ENCODE measurements around the gene MIOS.

MIOS gene

GRCh38 chr7:7566651-7567611 lies at the start of gene MIOS:
TSS of gene MIOS (plus strand) at chr7:7566884. CDS start at chr7:7572476, 5,592 bp downstream.
- ATAC-seq = peak; percentile 90
- Mint-ChIP-seq H3K9me3 (no peaks in the 10 kb centered on the region), H3K4me1 (peaks cover 31% of the 10 kb centered on the region), H3K4me3 (peak within 1 kb of the TSS in 1 of 2 donors; percentile 91), H3K27me3 (no peaks in the 10 kb centered on the region), H3K27ac (peak within 1 kb of the TSS; percentile 79 to 90)
- peak; percentile 84 to 86 for DNase-seq

- Mint-ChIP-seq H3K9me3 (no peaks in the 10 kb centered on the region), H3K4me1 (no peaks in the 10 kb centered on the region), H3K27ac (no peak overlapping the region), H3K27me3 (no peaks in the 10 kb centered on the region), H3K4me3 (no peak overlapping the region)
- no peak for ATAC-seq
- DNase-seq = no peak
Observed at GRCh38 chr7:7517754-7518153, 48.9 kb upstream of the MIOS start.

DNA sequence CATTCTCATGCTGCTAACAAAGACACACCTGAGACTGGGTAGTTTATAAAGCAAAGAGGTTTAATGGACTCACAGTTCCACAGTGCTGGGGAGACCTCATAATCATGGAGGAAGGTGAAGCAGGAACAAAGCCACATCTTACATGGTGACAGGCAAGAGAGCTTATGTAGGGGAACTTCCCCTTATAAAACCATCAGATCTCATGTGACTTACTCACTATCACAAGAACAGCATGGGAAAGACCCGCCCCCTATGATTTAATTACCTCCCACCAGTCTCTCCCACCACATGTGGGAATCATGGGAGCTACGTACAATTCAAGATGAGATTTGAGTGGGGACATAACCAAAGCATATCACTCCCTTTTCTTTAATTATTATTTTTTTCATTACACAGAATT lies 47.6 kb upstream of the MIOS start:
- H3K27me3 Mint-ChIP-seq = no peaks in the 10 kb centered on the region
- no peaks in the 10 kb centered on the region for H3K4me1 Mint-ChIP-seq
- DNase-seq = no peak
- H3K4me3 Mint-ChIP-seq = no peak overlapping the region
- peak overlapping the region in 1 of 2 donors; percentile 52 for H3K27ac Mint-ChIP-seq
- H3K9me3 Mint-ChIP-seq = no peaks in the 10 kb centered on the region
- no peak for ATAC-seq

- Mint-ChIP-seq H3K4me3 (no peak overlapping the region), H3K4me1 (no peaks in the 10 kb centered on the region), H3K9me3 (no peaks in the 10 kb centered on the region), H3K27me3 (no peaks in the 10 kb centered on the region), H3K27ac (peak overlapping the region in 1 of 2 donors; percentile 52)
- no peak for DNase-seq
- ATAC-seq = no peak
Observed at GRCh38 chr7:7519528-7519927, 47.2 kb upstream of the MIOS start.

DNA sequence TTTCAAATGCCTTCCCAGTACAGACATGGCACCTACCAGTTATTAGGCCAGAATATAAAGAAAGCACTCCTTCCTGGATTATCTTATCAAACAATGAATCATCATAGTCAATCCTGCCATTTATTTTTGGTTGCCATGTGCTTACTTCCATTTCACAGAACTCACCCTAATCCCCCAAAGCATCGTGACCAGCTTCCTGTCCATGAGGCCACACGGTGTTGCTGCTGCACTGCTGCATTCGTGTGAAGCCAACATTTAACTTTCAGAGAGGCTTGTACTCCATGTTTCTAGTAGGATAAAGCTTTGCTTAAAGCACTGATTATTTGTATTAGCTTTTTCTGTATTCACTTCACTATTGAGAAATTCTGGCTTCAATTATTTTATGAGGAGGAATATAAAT lies 45.4 kb upstream of the MIOS start:
- no peak for DNase-seq
- H3K27ac Mint-ChIP-seq = no peak overlapping the region
- H3K9me3 Mint-ChIP-seq = no peaks in the 10 kb centered on the region
- no peak for ATAC-seq
- H3K27me3 Mint-ChIP-seq = no peaks in the 10 kb centered on the region
- no peak overlapping the region for H3K4me3 Mint-ChIP-seq
- H3K4me1 Mint-ChIP-seq = no peaks in the 10 kb centered on the region

DNA sequence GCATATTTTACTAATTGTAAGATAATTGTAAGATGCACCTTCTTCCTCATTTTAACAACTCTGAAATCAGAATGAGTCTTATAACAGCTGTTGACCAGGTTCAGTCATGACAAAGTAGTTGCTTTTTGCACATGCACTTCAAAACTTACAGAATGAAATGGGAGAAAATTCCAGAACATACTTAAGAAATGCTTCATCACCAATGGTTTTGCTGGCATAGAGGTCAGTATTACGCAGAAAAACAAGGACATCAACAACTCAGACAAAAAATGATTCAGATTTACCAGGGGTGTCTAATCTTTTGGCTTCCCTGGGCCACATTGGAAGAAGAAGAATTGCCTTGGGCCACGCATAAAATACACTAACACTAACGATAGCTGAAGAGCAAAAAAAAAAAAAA lies 44.3 kb upstream of the MIOS start:
- ATAC-seq (no peak), DNase-seq (no peak)
- no peaks in the 10 kb centered on the region for H3K27me3 Mint-ChIP-seq
- no peak overlapping the region for H3K27ac Mint-ChIP-seq
- H3K4me3 Mint-ChIP-seq = no peak overlapping the region
- H3K4me1 Mint-ChIP-seq = no peaks in the 10 kb centered on the region
- no peaks in the 10 kb centered on the region for H3K9me3 Mint-ChIP-seq

- no peak for DNase-seq
- Mint-ChIP-seq H3K27me3 (no peaks in the 10 kb centered on the region), H3K4me1 (no peaks in the 10 kb centered on the region), H3K27ac (no peak overlapping the region), H3K4me3 (no peak overlapping the region), H3K9me3 (no peaks in the 10 kb centered on the region)
- ATAC-seq = no peak
Observed at GRCh38 chr7:7524121-7524520, 42.6 kb upstream of the MIOS start.

- DNase-seq (no peak), ATAC-seq (no peak)
- H3K4me1 Mint-ChIP-seq = no peaks in the 10 kb centered on the region
- no peak overlapping the region for H3K27ac Mint-ChIP-seq
- no peaks in the 10 kb centered on the region for H3K27me3 Mint-ChIP-seq
- H3K4me3 Mint-ChIP-seq = no peak overlapping the region
- H3K9me3 Mint-ChIP-seq = no peaks in the 10 kb centered on the region
Observed at GRCh38 chr7:7526006-7526405, 40.7 kb upstream of the MIOS start.

DNA sequence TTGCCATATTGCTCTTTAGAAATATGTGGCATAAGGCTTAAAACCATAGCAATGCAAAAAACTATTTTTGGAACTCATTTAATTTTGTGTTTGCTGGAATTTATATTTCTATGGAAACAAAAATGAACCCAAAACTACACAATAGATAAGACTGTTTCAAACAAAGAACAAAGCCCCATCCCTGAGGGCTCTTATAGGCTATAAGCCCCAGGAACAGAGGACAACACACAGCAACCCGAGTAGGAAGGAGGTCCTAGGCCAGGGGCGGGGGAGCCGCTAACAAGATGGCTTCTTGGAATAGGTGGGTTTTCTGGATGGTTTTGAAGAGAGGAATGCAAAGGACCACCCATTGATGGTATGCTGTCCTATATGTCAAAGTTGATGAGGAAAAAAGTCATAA lies 39.6 kb upstream of the MIOS start:
- DNase-seq = no peak
- H3K27me3 Mint-ChIP-seq = no peaks in the 10 kb centered on the region
- H3K4me1 Mint-ChIP-seq = no peaks in the 10 kb centered on the region
- no peak overlapping the region for H3K4me3 Mint-ChIP-seq
- H3K27ac Mint-ChIP-seq = no peak overlapping the region
- no peak for ATAC-seq
- H3K9me3 Mint-ChIP-seq = no peaks in the 10 kb centered on the region

DNA sequence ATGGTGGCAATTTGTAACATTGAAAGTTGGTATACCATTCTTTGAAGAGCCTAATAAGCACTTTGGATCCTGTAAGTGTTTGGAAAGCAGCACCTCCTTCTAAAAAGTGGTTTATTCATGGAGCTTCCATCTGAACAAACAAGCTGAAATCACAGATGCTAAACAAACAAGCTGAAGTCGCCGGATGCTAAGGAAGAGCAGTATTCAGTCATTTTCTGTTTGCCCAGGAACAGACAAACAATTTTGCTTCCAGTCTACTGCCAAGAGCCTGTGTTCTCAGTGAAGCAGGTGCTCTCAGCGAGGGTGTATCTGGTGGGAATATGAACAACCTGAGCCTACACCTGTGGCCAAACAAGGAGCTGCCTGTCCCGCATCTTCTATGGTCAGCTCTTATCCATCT lies 37.4 kb upstream of the MIOS start:
- ATAC-seq (no peak), DNase-seq (no peak)
- Mint-ChIP-seq H3K4me3 (no peak overlapping the region), H3K27ac (no peak overlapping the region), H3K9me3 (no peaks in the 10 kb centered on the region), H3K27me3 (no peaks in the 10 kb centered on the region), H3K4me1 (no peaks in the 10 kb centered on the region)

- no peak overlapping the region for H3K27ac Mint-ChIP-seq
- H3K4me3 Mint-ChIP-seq = no peak overlapping the region
- H3K9me3 Mint-ChIP-seq = no peaks in the 10 kb centered on the region
- H3K4me1 Mint-ChIP-seq = no peaks in the 10 kb centered on the region
- no peak for ATAC-seq
- no peaks in the 10 kb centered on the region for H3K27me3 Mint-ChIP-seq
- DNase-seq = no peak
Observed at GRCh38 chr7:7533831-7534430, 32.8 kb upstream of the MIOS start.

GRCh38 chr7:7535691-7536090 lies 31.0 kb upstream of the MIOS start, which contains the start of gene COL28A1:
TSS of gene COL28A1 (minus strand) at chr7:7535873. CDS start at chr7:7532875, 2,998 bp downstream.
- Mint-ChIP-seq H3K4me3 (no peak within 1 kb of the TSS), H3K4me1 (no peaks in the 10 kb centered on the region), H3K9me3 (no peaks in the 10 kb centered on the region), H3K27me3 (no peaks in the 10 kb centered on the region), H3K27ac (peak within 1 kb of the TSS in 1 of 2 donors; percentile 27)
- no peak for ATAC-seq
- DNase-seq = no peak

GRCh38 chr7:7536396-7537019 lies 30.2 kb upstream of the MIOS start:
- H3K27me3 Mint-ChIP-seq = no peaks in the 10 kb centered on the region
- no peaks in the 10 kb centered on the region for H3K9me3 Mint-ChIP-seq
- H3K4me3 Mint-ChIP-seq = no peak overlapping the region
- no peaks in the 10 kb centered on the region for H3K4me1 Mint-ChIP-seq
- ATAC-seq = no peak
- DNase-seq = no peak
- peak overlapping the region in 1 of 2 donors; percentile 27 for H3K27ac Mint-ChIP-seq

- DNase-seq (no peak), ATAC-seq (no peak)
- H3K9me3 Mint-ChIP-seq = no peaks in the 10 kb centered on the region
- no peaks in the 10 kb centered on the region for H3K4me1 Mint-ChIP-seq
- no peaks in the 10 kb centered on the region for H3K27me3 Mint-ChIP-seq
- H3K27ac Mint-ChIP-seq = no peak overlapping the region
- H3K4me3 Mint-ChIP-seq = no peak overlapping the region
Observed at GRCh38 chr7:7537711-7538110, 29.0 kb upstream of the MIOS start.

- Mint-ChIP-seq H3K4me3 (no peak overlapping the region), H3K4me1 (no peaks in the 10 kb centered on the region), H3K27me3 (no peaks in the 10 kb centered on the region), H3K9me3 (no peaks in the 10 kb centered on the region), H3K27ac (no peak overlapping the region)
- no peak for ATAC-seq
- DNase-seq = no peak
Observed at GRCh38 chr7:7539152-7539551, 27.5 kb upstream of the MIOS start.

GRCh38 chr7:7539711-7540110 lies 27.0 kb upstream of the MIOS start:
- no peak for DNase-seq
- H3K4me3 Mint-ChIP-seq = no peak overlapping the region
- ATAC-seq = no peak
- H3K27ac Mint-ChIP-seq = no peak overlapping the region
- H3K27me3 Mint-ChIP-seq = no peaks in the 10 kb centered on the region
- no peaks in the 10 kb centered on the region for H3K9me3 Mint-ChIP-seq
- H3K4me1 Mint-ChIP-seq = no peaks in the 10 kb centered on the region

Measured in stimulated activated naive CD8-positive, alpha-beta T cell treated with anti-CD3 and anti-CD28 coated beads, Interleukin-15, amount 100 ng/mL, for 72 hours (primary cell).